ENCODE results near the gene SIGLEC15.
A peak's percentile ranks its signal among the peaks of the same experiment; 100 is the strongest.
"Not testable (repeated sequence)": the region's sequence is repeated elsewhere in the genome, so short reads cannot be mapped to it uniquely, and the experiment has no call there.

SIGLEC15 gene

GRCh38 chr18:45844938-45845337, 19.5 kb downstream of the SIGLEC15 start:
- DNase-seq (ENCODE audit: low spot score), result no peak

GRCh38 chr18:45845410-45845809, 19.9 kb downstream of the SIGLEC15 start:
- no peak for DNase-seq (ENCODE audit: low spot score)

DNA sequence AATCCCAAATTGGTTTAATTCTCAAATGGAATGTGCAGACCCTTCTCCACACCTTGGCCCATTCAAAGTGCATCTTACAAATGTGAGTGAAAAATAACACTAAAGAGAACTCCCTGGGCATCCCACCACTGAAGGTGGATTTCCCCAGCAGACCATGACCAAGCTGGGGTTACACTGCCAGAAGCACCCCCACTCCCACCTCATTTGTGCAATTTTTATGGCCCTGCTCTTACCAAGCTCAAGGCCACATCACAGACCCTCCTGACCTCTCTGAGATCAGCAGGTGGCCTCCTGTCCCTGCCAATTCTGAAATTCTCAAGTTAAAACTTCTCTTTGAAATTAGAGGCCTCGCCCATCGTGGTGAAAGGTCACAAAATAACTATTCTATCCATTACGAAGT, 21.6 kb downstream of the SIGLEC15 start:
- no peak for DNase-seq (ENCODE audit: low spot score)

DNA sequence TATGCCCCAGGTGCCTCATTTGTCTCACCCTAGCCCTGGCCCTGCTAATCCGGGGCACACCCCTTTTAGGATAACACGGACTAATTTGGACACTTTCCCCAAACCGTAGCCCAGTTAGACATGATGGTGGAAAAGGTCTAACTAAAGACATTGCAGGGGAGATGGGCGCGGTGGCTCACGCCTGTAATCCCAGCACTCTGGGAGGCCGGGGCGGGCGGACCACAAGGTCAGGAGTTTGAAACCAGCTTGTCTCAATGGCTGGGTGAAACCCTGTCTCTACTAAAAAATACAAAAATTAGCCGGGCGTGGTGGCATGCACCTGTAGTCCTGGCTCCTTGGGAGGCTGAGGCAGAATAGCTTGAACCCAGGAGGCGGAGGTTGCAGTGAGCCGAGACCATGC, 23.2 kb downstream of the SIGLEC15 start:
- DNase-seq (ENCODE audit: low spot score), result not testable (repeated sequence)

DNA sequence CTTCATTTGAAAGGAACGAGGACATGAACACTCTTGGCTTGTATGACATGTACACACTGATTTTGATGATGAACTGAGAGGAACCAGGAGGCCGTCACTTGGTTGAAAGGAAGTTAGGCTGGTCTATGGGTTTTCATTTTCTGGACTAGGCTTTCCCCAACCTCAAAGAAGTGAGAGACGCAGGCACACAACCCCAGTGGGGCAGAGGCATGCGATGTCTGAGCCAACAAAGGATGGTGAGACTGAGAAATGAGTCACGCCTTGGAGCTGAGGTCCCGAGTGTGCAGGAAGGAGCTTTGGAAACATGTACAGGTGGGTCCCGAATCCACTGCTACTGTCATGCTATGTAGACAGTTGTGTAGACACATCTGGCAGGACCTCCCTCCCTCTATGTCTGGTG, 24.1 kb downstream of the SIGLEC15 start:
- no peak for DNase-seq (ENCODE audit: low spot score)

GRCh38 chr18:45850021-45850420, 24.5 kb downstream of the SIGLEC15 start:
- no peak for DNase-seq (ENCODE audit: low spot score)

DNA sequence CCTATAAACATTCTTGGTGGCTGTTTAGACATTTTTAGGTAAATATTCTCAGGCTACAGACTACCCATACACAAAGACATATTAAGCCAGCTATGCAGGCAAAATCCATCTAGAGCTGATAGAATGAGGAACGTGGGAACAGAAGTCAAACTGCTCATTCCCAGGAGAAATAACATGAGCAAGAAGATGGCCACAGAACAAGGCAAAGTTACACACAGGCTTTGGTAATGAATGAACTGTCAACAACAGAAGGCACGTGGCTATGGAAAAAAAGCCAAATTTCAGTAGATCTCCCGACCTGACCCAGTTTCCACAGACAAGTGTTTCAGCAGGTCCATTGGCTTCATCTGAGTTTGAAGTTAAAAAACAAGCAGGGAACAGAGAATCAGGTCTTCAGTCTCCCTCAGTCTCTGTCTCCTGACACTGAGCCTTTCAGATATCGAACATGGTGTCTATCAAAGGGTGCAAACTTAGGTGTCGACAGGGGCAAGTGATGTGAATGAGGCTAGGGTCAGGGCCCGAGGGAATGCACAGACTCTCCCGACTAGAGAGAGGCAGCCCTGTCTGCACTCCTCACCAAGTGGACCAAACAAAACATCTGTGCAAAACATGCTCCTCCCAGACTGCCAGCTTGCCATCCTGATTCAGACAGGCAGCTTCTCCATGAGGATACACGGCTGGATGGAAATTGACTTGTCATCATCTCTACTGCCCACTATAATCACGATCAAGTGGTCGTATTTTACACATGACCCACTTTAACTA, 25.9 kb downstream of the SIGLEC15 start:
- DNase-seq (ENCODE audit: low spot score), result no peak

DNA sequence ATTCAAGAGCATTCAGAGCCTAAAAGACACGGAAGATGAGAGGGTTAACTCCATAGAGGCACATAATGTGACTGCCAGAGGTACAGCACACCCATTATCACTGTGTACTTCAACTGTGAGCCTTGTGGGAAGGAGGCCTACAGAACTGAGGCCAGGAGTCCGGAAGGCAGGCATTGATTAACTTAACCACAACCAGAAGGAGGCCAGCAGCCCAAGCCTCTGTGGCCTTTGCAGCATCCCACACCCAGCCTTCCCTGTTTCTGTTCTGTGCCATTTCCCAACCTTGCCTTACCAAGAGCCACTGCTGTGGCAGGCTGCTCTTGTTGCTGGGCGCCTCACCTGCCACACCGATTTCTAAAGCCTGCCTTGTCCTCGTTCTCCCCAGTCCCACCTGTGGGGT, 27.2 kb downstream of the SIGLEC15 start:
- no peak for DNase-seq (ENCODE audit: low spot score)

GRCh38 chr18:45854036-45854586, 28.6 kb downstream of the SIGLEC15 start:
- DNase-seq (ENCODE audit: low spot score), result no peak

DNA sequence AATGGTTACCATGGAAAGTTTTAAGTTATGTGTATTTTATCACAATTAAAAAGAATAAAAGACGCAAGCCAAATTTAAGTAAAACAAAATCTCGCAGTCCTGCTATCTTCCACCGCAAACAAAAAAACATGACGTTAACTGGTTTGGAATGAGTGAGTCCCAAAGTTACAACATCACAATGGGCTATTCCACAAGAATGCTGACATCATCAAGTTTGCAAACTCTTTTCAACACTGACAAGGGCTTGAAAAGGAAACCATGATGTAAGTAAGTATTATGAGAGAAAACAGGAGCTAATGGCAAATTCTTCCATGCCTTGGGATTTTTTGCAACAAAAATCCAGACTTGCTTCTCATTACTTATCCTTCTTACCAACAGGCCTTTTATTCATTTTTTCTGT, 31.1 kb downstream of the SIGLEC15 start:
- peak; percentile 31 for DNase-seq (ENCODE audit: low spot score)

DNA sequence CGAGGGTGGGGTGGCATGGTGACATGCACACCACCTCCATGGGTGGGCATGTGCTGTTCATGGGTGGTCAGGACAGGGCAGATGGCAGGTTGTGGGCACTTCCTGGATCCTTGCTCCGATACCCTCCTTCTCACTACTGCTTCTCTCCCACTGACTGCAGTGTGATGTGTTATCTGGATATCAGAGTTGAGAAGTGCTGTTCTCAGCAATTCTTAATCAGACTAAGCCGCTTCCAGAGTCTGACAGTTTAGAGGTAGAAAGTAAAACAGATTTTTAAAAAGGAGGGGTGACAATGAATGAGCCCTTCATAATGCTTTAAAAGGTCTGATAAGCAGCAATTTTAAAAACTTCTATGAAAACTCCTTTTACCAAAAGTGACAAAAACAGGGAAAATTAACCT, 33.9 kb downstream of the SIGLEC15 start:
- no peak for DNase-seq (ENCODE audit: low spot score)

GRCh38 chr18:45860492-45860891, 35.0 kb downstream of the SIGLEC15 start:
- DNase-seq (ENCODE audit: low spot score), result no peak

- no peak for DNase-seq (ENCODE audit: low spot score)
Observed at GRCh38 chr18:45860971-45861370, 35.5 kb downstream of the SIGLEC15 start.

DNA sequence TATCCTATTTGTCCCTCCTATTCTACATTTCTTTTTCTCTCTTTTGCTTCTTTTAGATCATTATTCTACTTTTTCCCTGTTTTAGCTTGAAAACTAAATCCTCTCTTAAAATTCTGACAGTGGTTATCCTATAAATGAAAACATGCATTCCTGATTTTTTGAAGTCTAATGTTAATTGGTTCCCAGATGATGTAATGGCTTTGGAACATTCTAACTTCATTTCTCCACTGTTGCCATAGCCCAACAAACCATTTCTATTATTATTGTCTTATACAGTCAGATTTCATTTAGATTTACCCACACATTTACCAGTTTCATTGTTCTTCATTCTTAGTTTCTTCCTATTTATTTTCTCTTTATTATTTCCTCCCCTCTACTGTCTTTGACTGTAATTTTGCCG, 36.5 kb downstream of the SIGLEC15 start:
- no peak for DNase-seq (ENCODE audit: low spot score)

GRCh38 chr18:45863469-45863868, 38.0 kb downstream of the SIGLEC15 start:
- no peak for DNase-seq (ENCODE audit: low spot score)

GRCh38 chr18:45864081-45864480, 38.6 kb downstream of the SIGLEC15 start:
- DNase-seq (ENCODE audit: low spot score), result no peak

- DNase-seq (ENCODE audit: low spot score), result no peak
Observed at GRCh38 chr18:45865466-45865865, 40.0 kb downstream of the SIGLEC15 start.

DNA sequence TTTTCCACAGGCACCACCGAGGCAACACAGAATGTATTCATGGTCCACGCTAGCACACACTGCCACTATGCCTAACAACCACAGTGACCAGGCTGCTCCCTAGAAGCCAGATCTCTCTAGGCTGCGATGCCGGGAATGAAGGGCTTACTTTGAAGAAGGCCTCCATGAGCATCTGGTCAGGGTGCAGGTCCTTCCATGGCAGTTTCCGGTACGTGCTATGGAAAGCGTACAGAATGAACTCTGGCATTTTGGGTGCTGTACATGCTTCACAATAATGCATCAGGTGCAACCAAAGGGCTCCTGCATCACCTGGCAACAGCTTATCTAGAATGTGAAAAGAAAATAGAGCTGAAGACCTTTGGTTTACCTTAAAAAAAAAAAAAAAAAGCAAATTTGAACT, 44.9 kb downstream of the SIGLEC15 start:
- no peak for DNase-seq (ENCODE audit: low spot score)

GRCh38 chr18:45871431-45872084, 46.1 kb downstream of the SIGLEC15 start:
- DNase-seq (ENCODE audit: low spot score), result peak; percentile 24

DNA sequence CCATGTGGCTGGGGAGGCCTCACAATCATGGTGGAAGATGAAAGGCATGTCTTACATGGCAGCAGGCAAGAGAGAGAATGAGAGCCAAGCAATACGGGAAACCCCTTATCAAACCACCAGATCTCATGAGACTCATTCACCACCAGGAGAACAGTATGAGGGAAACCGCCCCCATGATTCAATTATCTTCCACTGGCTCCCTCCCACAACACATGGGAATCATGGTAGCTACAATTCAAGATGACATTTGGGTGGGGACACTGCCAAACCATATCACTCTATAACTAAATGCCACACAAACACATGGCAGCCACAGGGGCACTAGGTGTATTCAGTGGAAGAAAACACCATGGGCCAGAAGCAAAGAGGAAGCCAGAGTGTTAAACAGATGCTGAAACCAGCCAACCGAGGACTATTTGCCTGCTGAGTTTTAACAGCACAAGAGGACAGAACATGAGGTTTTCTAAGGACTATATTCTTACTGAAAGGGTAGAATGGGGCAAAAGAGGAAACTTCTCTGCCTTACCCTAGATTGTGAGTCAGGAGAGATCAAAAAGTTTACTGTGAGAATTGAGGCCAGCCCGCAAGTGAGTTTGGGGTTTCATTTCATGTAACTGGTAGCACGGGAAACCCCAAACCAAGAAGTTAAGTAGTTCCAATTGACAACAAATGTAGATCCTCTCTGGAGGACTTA, 49.2 kb downstream of the SIGLEC15 start:
- no peak for DNase-seq (ENCODE audit: low spot score)

- DNase-seq (ENCODE audit: low spot score), result no peak
Observed at GRCh38 chr18:45876161-45876560, 50.7 kb downstream of the SIGLEC15 start.

- no peak for DNase-seq (ENCODE audit: low spot score)
Observed at GRCh38 chr18:45877403-45877802, 51.9 kb downstream of the SIGLEC15 start.

Data from GM03348 (cell line).